GM23338 (cell line): ENCODE results near the gene TRIM63. TPM values are rescaled to one million over a fixed set of nuclear protein-coding genes. Genes with fewer than 3 reads are reported as not detected.

Experiments
- ATAC-seq: fragments of 200-7000 bp; cut with Tn5 transposase; 3 replicates; pipeline ENCODE4 v1.9.1; 2020
- DNase-seq: peaks from one replicate; pipeline ENCODE4 v3.0.0-alpha.2; 2015; ENCODE audit warnings: low spot score
- H2AFZ ChIP-seq: fragments of 200-600 bp; sonication (generic); 2 replicates; pipeline ENCODE4 v1.8.0; 2016; ENCODE audit warnings: antibody characterized with exemption, mild to moderate bottlenecking, moderate library complexity
- H3F3A ChIP-seq: fragments of 200-600 bp; sonication (generic); replicated peaks from 2 replicates; pipeline ENCODE4 v1.8.0; 2017; ENCODE audit warnings: antibody characterized with exemption, mixed run types, low read depth
- H3K27ac ChIP-seq: fragments of 200-600 bp; sonication (generic); 2 replicates; pipeline ENCODE4 v1.6.1; 2016; ENCODE audit warnings: low read depth
- H3K27me3 ChIP-seq: fragments of 200-600 bp; sonication (generic); 2 replicates; pipeline ENCODE4 v1.8.0; 2016; ENCODE audit warnings: mild to moderate bottlenecking, mixed run types, moderate library complexity; ENCODE audit not compliant: insufficient read depth
- H3K36me3 ChIP-seq: fragments of 200-600 bp; sonication (generic); 2 replicates; pipeline ENCODE4 v1.8.0; 2016; ENCODE audit warnings: mild to moderate bottlenecking; ENCODE audit not compliant: insufficient read depth
- H3K4me1 ChIP-seq: fragments of 200-600 bp; sonication (generic); 2 replicates; pipeline ENCODE4 v1.8.0; 2016; ENCODE audit warnings: mild to moderate bottlenecking, moderate library complexity; ENCODE audit not compliant: insufficient read depth
- H3K4me2 ChIP-seq: fragments of 200-600 bp; sonication (generic); 2 replicates; pipeline ENCODE4 v1.7.1; 2017; ENCODE audit warnings: mixed run types
- H3K4me3 ChIP-seq: fragments of 200-600 bp; sonication (generic); 2 replicates; pipeline ENCODE4 v1.6.1; 2016; ENCODE audit warnings: mixed run types
- H3K79me2 ChIP-seq: fragments of 200-600 bp; sonication (generic); replicated peaks from 2 replicates; pipeline ENCODE4 v1.8.0; 2017; ENCODE audit warnings: mild to moderate bottlenecking; ENCODE audit not compliant: insufficient read depth
- H3K9me2 ChIP-seq: fragments of 200-600 bp; sonication (generic); 2 replicates; pipeline ENCODE4 v1.8.0; 2017; ENCODE audit not compliant: insufficient read depth
- H4K20me1 ChIP-seq: fragments of 200-600 bp; sonication (generic); replicated peaks from 2 replicates; pipeline ENCODE4 v1.8.0; 2017; ENCODE audit warnings: mild to moderate bottlenecking; ENCODE audit not compliant: insufficient read depth
- H3K27ac Mint-ChIP-seq: 2 replicates; pipeline ENCODE4 v1.8.0; 2020; ENCODE audit warnings: inconsistent platforms, mild to moderate bottlenecking, moderate library complexity, mixed read lengths
- H3K27me3 Mint-ChIP-seq: 3 replicates; pipeline ENCODE4 v1.8.0; 2022; ENCODE audit warnings: low read depth, mild to moderate bottlenecking, moderate library complexity, mixed read lengths, inconsistent platforms; ENCODE audit not compliant: insufficient read depth, poor library complexity
- H3K36me3 Mint-ChIP-seq: 3 replicates; pipeline ENCODE4 v1.8.0; 2021; ENCODE audit warnings: low read depth, mild to moderate bottlenecking, inconsistent platforms, moderate library complexity, mixed read lengths
- H3K4me1 Mint-ChIP-seq: 3 replicates; pipeline ENCODE4 v1.8.0; 2020; ENCODE audit warnings: mild to moderate bottlenecking, inconsistent platforms, mixed read lengths
- H3K4me3 Mint-ChIP-seq: 3 replicates; pipeline ENCODE4 v1.8.0; 2021; ENCODE audit warnings: moderate library complexity, mild to moderate bottlenecking, inconsistent platforms, mixed read lengths
- H3K9me3 Mint-ChIP-seq: 3 replicates; pipeline ENCODE4 v1.8.0; 2020; ENCODE audit warnings: moderate library complexity, mild to moderate bottlenecking, inconsistent platforms, mixed read lengths
- CREB1 ChIP-seq: fragments of 250-450 bp; sonication (Bioruptor Pico); IDR thresholded peaks from 2 replicates; pipeline ENCODE4 v1.5.0; 2020; ENCODE audit warnings: low read depth, mild to moderate bottlenecking, moderate library complexity
- EZH2 ChIP-seq: fragments of 200-600 bp; sonication (generic); IDR thresholded peaks from one replicate; pipeline ENCODE4 v1.8.0; 2017; ENCODE audit warnings: antibody characterized with exemption, mild to moderate bottlenecking, low read depth; ENCODE audit not compliant: unreplicated experiment
- EZH2phosphoT487 ChIP-seq: fragments of 200-600 bp; sonication (generic); IDR thresholded peaks from one replicate; pipeline ENCODE4 v1.8.1; 2018; ENCODE audit warnings: antibody characterized with exemption; ENCODE audit not compliant: unreplicated experiment
- JUNB ChIP-seq: IDR thresholded peaks from one replicate; pipeline ENCODE4 v1.6.1; 2016; ENCODE audit warnings: antibody characterized with exemption; ENCODE audit not compliant: unreplicated experiment
- NANOG ChIP-seq: IDR thresholded peaks from 2 replicates; pipeline ENCODE4 v1.6.1; 2016; ENCODE audit warnings: antibody characterized with exemption, borderline replicate concordance
- POLR2AphosphoS5 ChIP-seq: IDR thresholded peaks from 2 replicates; pipeline ENCODE4 v1.6.1; 2016; ENCODE audit warnings: antibody characterized with exemption, low read depth
- STAT1 ChIP-seq: IDR thresholded peaks from one replicate; pipeline ENCODE4 v1.6.1; 2016; ENCODE audit warnings: antibody characterized with exemption; ENCODE audit not compliant: unreplicated experiment
- ZNF114 ChIP-seq: fragments of 250-450 bp; sonication (Bioruptor Pico); IDR thresholded peaks from 2 replicates; pipeline ENCODE4 v1.5.0; 2020; ENCODE audit warnings: mild to moderate bottlenecking, moderate library complexity
- ZNF331 ChIP-seq: fragments of 250-450 bp; sonication (Bioruptor Pico); IDR thresholded peaks from 2 replicates; pipeline ENCODE4 v1.5.0; 2020; ENCODE audit warnings: low read depth, mild to moderate bottlenecking, moderate library complexity
- polyA plus RNA-seq: library from polyadenylated mRNA; unstranded; fragments of >200 nt; fragmentation: Nextera tagmentation; extraction: Ambion mirVana; gene quantifications from 2 replicates; pipeline ENCODE4 v1.2.1, GENCODE V29; 2016
- total RNA-seq: library from RNA; depleted of rRNA; stranded (reverse); fragments of >200 nt; shearing (Covaris generic); gene quantifications from 2 replicates; pipeline ENCODE4 v1.2.3, GENCODE V29; 2014
- TF ChIP-seq, protein P1 (sequence below): fragments of 250-450 bp; sonication (Bioruptor Pico); IDR thresholded peaks from 2 replicates; pipeline ENCODE4 v1.5.0; 2020; ENCODE audit warnings: mild to moderate bottlenecking, moderate library complexity
- TF ChIP-seq, protein P2 (sequence below), 2 experiments: fragments of 200-600 bp in 1 of 2; sonication (generic) in 1 of 2; conservative IDR thresholded peaks; 2 replicates each; pipeline versions ENCODE4 v1.5.1 to v1.6.1; 2016 to 2017; ENCODE audit warnings: antibody characterized with exemption in 2 of 2, low read depth in 2 of 2, mild to moderate bottlenecking in 2 of 2, moderate library complexity in 1 of 2
- TF ChIP-seq, protein P3 (sequence below): IDR thresholded peaks from 2 replicates; pipeline ENCODE4 v1.6.1; 2016; ENCODE audit warnings: antibody characterized with exemption
- TF ChIP-seq, protein P4 (sequence below): IDR thresholded peaks from one replicate; pipeline ENCODE4 v1.6.1; 2018; ENCODE audit warnings: antibody characterized with exemption; ENCODE audit not compliant: unreplicated experiment

The TRIM63 gene
- total and polyA plus RNA-seq, 2 experiments from 2014 or later: 0.17 TPM; not detected in 1

DNA sequence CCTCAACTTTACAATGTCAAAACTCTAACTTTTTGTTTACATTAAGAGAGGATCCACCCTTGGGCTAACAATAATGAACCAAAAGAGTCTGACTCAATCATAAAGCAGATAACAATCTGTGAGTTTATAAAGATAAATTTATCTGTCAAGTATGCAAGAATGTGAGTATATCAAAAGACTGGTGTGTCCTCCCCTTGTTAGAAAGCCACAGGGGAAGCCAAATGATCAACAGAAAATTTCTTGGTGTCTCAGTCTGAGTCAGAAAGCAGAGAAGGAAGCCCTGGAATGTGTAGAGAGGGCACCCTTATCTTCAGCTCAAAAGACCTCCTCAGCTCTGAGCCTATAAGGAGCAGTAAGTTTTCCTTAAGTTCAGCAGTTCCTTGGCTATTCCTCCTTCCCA lies 30.3 kb upstream of the TRIM63 start:
- H3K79me2 ChIP-seq: no peaks in the 10 kb centered on the region
- no peak overlapping the region for H3K4me2 ChIP-seq
- no peaks in the 10 kb centered on the region for H3K9me2 ChIP-seq
- peaks cover 26% of the 10 kb centered on the region for H3K4me1 ChIP-seq
- H3K27me3 ChIP-seq: no peaks in the 10 kb centered on the region; the same call in 1 of the 2 replicates
- DNase-seq: no peak
- no peak for ATAC-seq
- Mint-ChIP-seq H3K9me3 (no peaks in the 10 kb centered on the region), H3K36me3 (no peaks in the 10 kb centered on the region), H3K27ac (no peak overlapping the region), H3K4me3 (no peak overlapping the region), H3K4me1 (peaks cover 24% of the 10 kb centered on the region), H3K27me3 (peaks cover 8% of the 10 kb centered on the region)
- H3K4me3 ChIP-seq: no peak overlapping the region
- no peaks in the 10 kb centered on the region for H4K20me1 ChIP-seq
- H2AFZ ChIP-seq: no peak overlapping the region
- no peak for TF ChIP-seq EZH2phosphoT487
- TF ChIP-seq, protein P1, sequence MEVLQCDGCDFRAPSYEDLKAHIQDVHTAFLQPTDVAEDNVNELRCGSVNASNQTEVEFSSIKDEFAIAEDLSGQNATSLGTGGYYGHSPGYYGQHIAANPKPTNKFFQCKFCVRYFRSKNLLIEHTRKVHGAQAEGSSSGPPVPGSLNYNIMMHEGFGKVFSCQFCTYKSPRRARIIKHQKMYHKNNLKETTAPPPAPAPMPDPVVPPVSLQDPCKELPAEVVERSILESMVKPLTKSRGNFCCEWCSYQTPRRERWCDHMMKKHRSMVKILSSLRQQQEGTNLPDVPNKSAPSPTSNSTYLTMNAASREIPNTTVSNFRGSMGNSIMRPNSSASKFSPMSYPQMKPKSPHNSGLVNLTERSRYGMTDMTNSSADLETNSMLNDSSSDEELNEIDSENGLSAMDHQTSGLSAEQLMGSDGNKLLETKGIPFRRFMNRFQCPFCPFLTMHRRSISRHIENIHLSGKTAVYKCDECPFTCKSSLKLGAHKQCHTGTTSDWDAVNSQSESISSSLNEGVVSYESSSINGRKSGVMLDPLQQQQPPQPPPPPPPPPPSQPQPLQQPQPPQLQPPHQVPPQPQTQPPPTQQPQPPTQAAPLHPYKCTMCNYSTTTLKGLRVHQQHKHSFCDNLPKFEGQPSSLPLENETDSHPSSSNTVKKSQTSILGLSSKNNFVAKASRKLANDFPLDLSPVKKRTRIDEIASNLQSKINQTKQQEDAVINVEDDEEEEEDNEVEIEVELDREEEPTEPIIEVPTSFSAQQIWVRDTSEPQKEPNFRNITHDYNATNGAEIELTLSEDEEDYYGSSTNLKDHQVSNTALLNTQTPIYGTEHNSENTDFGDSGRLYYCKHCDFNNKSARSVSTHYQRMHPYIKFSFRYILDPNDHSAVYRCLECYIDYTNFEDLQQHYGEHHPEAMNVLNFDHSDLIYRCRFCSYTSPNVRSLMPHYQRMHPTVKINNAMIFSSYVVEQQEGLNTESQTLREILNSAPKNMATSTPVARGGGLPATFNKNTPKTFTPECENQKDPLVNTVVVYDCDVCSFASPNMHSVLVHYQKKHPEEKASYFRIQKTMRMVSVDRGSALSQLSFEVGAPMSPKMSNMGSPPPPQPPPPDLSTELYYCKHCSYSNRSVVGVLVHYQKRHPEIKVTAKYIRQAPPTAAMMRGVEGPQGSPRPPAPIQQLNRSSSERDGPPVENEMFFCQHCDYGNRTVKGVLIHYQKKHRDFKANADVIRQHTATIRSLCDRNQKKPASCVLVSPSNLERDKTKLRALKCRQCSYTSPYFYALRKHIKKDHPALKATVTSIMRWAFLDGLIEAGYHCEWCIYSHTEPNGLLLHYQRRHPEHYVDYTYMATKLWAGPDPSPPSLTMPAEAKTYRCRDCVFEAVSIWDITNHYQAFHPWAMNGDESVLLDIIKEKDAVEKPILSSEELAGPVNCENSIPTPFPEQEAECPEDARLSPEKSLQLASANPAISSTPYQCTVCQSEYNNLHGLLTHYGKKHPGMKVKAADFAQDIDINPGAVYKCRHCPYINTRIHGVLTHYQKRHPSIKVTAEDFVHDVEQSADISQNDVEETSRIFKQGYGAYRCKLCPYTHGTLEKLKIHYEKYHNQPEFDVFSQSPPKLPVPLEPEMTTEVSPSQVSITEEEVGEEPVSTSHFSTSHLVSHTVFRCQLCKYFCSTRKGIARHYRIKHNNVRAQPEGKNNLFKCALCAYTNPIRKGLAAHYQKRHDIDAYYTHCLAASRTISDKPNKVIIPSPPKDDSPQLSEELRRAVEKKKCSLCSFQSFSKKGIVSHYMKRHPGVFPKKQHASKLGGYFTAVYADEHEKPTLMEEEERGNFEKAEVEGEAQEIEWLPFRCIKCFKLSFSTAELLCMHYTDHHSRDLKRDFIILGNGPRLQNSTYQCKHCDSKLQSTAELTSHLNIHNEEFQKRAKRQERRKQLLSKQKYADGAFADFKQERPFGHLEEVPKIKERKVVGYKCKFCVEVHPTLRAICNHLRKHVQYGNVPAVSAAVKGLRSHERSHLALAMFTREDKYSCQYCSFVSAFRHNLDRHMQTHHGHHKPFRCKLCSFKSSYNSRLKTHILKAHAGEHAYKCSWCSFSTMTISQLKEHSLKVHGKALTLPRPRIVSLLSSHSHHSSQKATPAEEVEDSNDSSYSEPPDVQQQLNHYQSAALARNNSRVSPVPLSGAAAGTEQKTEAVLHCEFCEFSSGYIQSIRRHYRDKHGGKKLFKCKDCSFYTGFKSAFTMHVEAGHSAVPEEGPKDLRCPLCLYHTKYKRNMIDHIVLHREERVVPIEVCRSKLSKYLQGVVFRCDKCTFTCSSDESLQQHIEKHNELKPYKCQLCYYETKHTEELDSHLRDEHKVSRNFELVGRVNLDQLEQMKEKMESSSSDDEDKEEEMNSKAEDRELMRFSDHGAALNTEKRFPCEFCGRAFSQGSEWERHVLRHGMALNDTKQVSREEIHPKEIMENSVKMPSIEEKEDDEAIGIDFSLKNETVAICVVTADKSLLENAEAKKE (CRISPR knock-in tag): no peak
- TF ChIP-seq, protein P2, sequence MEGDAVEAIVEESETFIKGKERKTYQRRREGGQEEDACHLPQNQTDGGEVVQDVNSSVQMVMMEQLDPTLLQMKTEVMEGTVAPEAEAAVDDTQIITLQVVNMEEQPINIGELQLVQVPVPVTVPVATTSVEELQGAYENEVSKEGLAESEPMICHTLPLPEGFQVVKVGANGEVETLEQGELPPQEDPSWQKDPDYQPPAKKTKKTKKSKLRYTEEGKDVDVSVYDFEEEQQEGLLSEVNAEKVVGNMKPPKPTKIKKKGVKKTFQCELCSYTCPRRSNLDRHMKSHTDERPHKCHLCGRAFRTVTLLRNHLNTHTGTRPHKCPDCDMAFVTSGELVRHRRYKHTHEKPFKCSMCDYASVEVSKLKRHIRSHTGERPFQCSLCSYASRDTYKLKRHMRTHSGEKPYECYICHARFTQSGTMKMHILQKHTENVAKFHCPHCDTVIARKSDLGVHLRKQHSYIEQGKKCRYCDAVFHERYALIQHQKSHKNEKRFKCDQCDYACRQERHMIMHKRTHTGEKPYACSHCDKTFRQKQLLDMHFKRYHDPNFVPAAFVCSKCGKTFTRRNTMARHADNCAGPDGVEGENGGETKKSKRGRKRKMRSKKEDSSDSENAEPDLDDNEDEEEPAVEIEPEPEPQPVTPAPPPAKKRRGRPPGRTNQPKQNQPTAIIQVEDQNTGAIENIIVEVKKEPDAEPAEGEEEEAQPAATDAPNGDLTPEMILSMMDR (conservative IDR thresholded peaks at IDR 0.05; ENCODE audit: low read depth in 2 of 2): no peak
- TF ChIP-seq, protein P3, sequence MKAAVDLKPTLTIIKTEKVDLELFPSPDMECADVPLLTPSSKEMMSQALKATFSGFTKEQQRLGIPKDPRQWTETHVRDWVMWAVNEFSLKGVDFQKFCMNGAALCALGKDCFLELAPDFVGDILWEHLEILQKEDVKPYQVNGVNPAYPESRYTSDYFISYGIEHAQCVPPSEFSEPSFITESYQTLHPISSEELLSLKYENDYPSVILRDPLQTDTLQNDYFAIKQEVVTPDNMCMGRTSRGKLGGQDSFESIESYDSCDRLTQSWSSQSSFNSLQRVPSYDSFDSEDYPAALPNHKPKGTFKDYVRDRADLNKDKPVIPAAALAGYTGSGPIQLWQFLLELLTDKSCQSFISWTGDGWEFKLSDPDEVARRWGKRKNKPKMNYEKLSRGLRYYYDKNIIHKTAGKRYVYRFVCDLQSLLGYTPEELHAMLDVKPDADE: no peak
- TF ChIP-seq POLR2AphosphoS5: no peak
- TF ChIP-seq, protein P4, sequence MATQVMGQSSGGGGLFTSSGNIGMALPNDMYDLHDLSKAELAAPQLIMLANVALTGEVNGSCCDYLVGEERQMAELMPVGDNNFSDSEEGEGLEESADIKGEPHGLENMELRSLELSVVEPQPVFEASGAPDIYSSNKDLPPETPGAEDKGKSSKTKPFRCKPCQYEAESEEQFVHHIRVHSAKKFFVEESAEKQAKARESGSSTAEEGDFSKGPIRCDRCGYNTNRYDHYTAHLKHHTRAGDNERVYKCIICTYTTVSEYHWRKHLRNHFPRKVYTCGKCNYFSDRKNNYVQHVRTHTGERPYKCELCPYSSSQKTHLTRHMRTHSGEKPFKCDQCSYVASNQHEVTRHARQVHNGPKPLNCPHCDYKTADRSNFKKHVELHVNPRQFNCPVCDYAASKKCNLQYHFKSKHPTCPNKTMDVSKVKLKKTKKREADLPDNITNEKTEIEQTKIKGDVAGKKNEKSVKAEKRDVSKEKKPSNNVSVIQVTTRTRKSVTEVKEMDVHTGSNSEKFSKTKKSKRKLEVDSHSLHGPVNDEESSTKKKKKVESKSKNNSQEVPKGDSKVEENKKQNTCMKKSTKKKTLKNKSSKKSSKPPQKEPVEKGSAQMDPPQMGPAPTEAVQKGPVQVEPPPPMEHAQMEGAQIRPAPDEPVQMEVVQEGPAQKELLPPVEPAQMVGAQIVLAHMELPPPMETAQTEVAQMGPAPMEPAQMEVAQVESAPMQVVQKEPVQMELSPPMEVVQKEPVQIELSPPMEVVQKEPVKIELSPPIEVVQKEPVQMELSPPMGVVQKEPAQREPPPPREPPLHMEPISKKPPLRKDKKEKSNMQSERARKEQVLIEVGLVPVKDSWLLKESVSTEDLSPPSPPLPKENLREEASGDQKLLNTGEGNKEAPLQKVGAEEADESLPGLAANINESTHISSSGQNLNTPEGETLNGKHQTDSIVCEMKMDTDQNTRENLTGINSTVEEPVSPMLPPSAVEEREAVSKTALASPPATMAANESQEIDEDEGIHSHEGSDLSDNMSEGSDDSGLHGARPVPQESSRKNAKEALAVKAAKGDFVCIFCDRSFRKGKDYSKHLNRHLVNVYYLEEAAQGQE: no peak
- no peak for TF ChIP-seq JUNB
- no peak for TF ChIP-seq EZH2
- TF ChIP-seq ZNF114 (CRISPR knock-in tag): no peak
- TF ChIP-seq ZNF331 (CRISPR knock-in tag): no peak
- no peak for TF ChIP-seq NANOG
- no peak for TF ChIP-seq CREB1
- TF ChIP-seq STAT1: no peak
- no peaks in the 10 kb centered on the region for H3K36me3 ChIP-seq
- H3F3A ChIP-seq: 0 out of 2 replicates have a peak, but pooled peaks cover 2% of the 10 kb centered on the region
- H3K27ac ChIP-seq: no peak overlapping the region
